GM23338 (cell line): ENCODE measurements around the gene MDM2.
"Not testable (repeated sequence)": the region's sequence is repeated elsewhere in the genome, so short reads cannot be mapped to it uniquely, and the experiment has no call there.

Experiments
- CREB1 ChIP-seq: fragments of 250-450 bp; sonication (Bioruptor Pico); IDR thresholded peaks from 2 replicates; pipeline ENCODE4 v1.5.0; 2020; ENCODE audit warnings: low read depth, mild to moderate bottlenecking, moderate library complexity
- CTCF ChIP-seq, 2 experiments: fragments of 200-600 bp in 1 of 2; sonication (generic) in 1 of 2; conservative IDR thresholded peaks; 2 replicates each; pipeline versions ENCODE4 v1.5.1 to v1.6.1; 2016 to 2017; ENCODE audit warnings: antibody characterized with exemption in 2 of 2, low read depth in 2 of 2, mild to moderate bottlenecking in 2 of 2, moderate library complexity in 1 of 2
- ETS1 ChIP-seq: IDR thresholded peaks from 2 replicates; pipeline ENCODE4 v1.6.1; 2016; ENCODE audit warnings: antibody characterized with exemption
- EZH2 ChIP-seq: fragments of 200-600 bp; sonication (generic); IDR thresholded peaks from one replicate; pipeline ENCODE4 v1.8.0; 2017; ENCODE audit warnings: antibody characterized with exemption, mild to moderate bottlenecking, low read depth; ENCODE audit not compliant: unreplicated experiment
- EZH2phosphoT487 ChIP-seq: fragments of 200-600 bp; sonication (generic); IDR thresholded peaks from one replicate; pipeline ENCODE4 v1.8.1; 2018; ENCODE audit warnings: antibody characterized with exemption; ENCODE audit not compliant: unreplicated experiment
- JUNB ChIP-seq: IDR thresholded peaks from one replicate; pipeline ENCODE4 v1.6.1; 2016; ENCODE audit warnings: antibody characterized with exemption; ENCODE audit not compliant: unreplicated experiment
- POLR2AphosphoS5 ChIP-seq: IDR thresholded peaks from 2 replicates; pipeline ENCODE4 v1.6.1; 2016; ENCODE audit warnings: antibody characterized with exemption, low read depth
- REST ChIP-seq: IDR thresholded peaks from one replicate; pipeline ENCODE4 v1.6.1; 2018; ENCODE audit warnings: antibody characterized with exemption; ENCODE audit not compliant: unreplicated experiment
- ZNF114 ChIP-seq: fragments of 250-450 bp; sonication (Bioruptor Pico); IDR thresholded peaks from 2 replicates; pipeline ENCODE4 v1.5.0; 2020; ENCODE audit warnings: mild to moderate bottlenecking, moderate library complexity
- ZNF331 ChIP-seq: fragments of 250-450 bp; sonication (Bioruptor Pico); IDR thresholded peaks from 2 replicates; pipeline ENCODE4 v1.5.0; 2020; ENCODE audit warnings: low read depth, mild to moderate bottlenecking, moderate library complexity

DNA sequence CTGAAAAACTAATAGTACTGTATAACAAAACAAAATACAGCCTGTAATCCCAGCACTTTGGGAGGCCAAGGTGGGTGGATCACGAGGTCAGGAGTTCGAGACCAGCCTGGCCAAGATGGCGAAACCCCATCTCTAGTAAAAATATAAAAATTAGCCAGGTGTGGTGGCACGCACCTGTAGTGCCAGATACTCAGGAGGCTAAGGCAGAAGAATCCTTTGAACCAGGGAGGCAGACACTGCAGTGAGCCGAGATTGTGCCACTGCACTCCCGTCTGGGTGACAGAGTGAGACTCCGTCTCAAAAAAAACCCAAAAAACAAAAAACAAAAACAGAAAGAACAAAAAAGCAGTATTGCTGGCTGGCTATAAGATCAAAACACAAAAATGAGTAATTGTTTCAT lies 6.9 kb upstream of the MDM2 start:
- not testable (repeated sequence) for TF ChIP-seq CTCF (conservative IDR thresholded peaks at IDR 0.05; ENCODE audit: low read depth in 2 of 2); CREB1 (CRISPR knock-in tag); EZH2phosphoT487; EZH2; JUNB; REST; ETS1; POLR2AphosphoS5; ZNF114 (CRISPR knock-in tag); ZNF331 (CRISPR knock-in tag)
